ENCODE measurements around the gene RANBP10. TPM values are rescaled to one million over a fixed set of nuclear protein-coding genes. Genes with fewer than 3 reads are reported as not detected.

RANBP10 gene
- total and polyA plus RNA-seq, 9 of the 15 experiments (the other 6 are each of a cell fraction or from before 2014, with no cell fraction given), result 0.61 to 19.3 (median 5.9) TPM

GRCh38 chr16:67833415-67834241 lies 27.3 kb upstream of the RANBP10 start (continued):
- peak; percentile 91 for TF ChIP-seq MYC (IDR thresholded peaks at IDR 0.05; ENCODE audit: low read depth, low read length)
- TF ChIP-seq MYC (CRISPR knock-in tag; IDR thresholded peaks at IDR 0.05; ENCODE audit: borderline replicate concordance, low read depth), result peak; percentile 80; the same call in 1 of the 2 replicates
- TF ChIP-seq TAF1 (IDR thresholded peaks at IDR 0.05; ENCODE audit: control insufficient read depth, extremely low read depth, insufficient read depth, low read length, severe bottlenecking), result peak; percentile 90
- TF ChIP-seq CREM (IDR thresholded peaks at IDR 0.05; ENCODE audit: low read depth), result peak; percentile 79
- peak; percentile 82 for TF ChIP-seq ZSCAN29 (IDR thresholded peaks at IDR 0.05)
- TF ChIP-seq MAFF (IDR thresholded peaks at IDR 0.05; ENCODE audit: low read length), result peak; percentile 74; the same call in 1 of the 2 replicates
- peak; percentile 90 for TF ChIP-seq MGA (IDR thresholded peaks at IDR 0.05)
- TF ChIP-seq POLR2G (IDR thresholded peaks at IDR 0.05; ENCODE audit: low read depth, low read length), result peak; percentile 99
- TF ChIP-seq ZNF644 (tag; IDR thresholded peaks at IDR 0.05; ENCODE audit: low read depth), result no peak
- peak in 1 of 2 experiments; percentile 65; a peak in 3 of 4 replicates for TF ChIP-seq MAZ (CRISPR knock-in tag; conservative IDR thresholded peaks at IDR 0.05 in 1 of 2, IDR thresholded peaks at IDR 0.05 in 1 of 2)
- TF ChIP-seq NEUROD1 (IDR thresholded peaks at IDR 0.05; ENCODE audit: borderline replicate concordance, low read depth, low read length, partially characterized antibody), result peak; percentile 74
- TF ChIP-seq POLR2AphosphoS5 (IDR thresholded peaks at IDR 0.05; ENCODE audit: control insufficient read depth, insufficient read depth, low read depth, low read length), result peak; percentile 66; the same call in 1 of the 2 replicates
- TF ChIP-seq DMBX1 (CRISPR knock-in tag; IDR thresholded peaks at IDR 0.05; ENCODE audit: borderline replicate concordance), result no peak
- TF ChIP-seq CHD2 (IDR thresholded peaks at IDR 0.05; ENCODE audit: low read depth, low read length), result peak; percentile 99
- peak; percentile 99 for TF ChIP-seq RBFOX2 (IDR thresholded peaks at IDR 0.05; ENCODE audit: low read depth, low read length)
